Upper lobe of right lung (tissue), 1 donor: ENCODE measurements around the gene PLEKHH2. TPM values are rescaled to one million over a fixed set of nuclear protein-coding genes. Genes with fewer than 3 reads are reported as not detected.

Experiments used
- ATAC-seq: fragments of 200-7000 bp; cut with Tn5 transposase; one replicate; pipeline ENCODE4 v1.9.1; 2020; ENCODE audit warnings: mild to moderate bottlenecking, moderate library complexity
- DNase-seq: peaks from one replicate; pipeline ENCODE4 v3.0.0-alpha.2; 2020
- H3K27ac ChIP-seq: fragments of 200-600 bp; one replicate; pipeline ENCODE4 v1.8.0; 2022
- H3K27me3 ChIP-seq: fragments of 200-600 bp; one replicate; pipeline ENCODE4 v1.8.0; 2022; ENCODE audit warnings: mild to moderate bottlenecking
- H3K36me3 ChIP-seq: fragments of 200-600 bp; one replicate; pipeline ENCODE4 v1.8.0; 2022
- H3K4me1 ChIP-seq: fragments of 200-600 bp; one replicate; pipeline ENCODE4 v1.8.0; 2022
- H3K4me3 ChIP-seq: fragments of 200-600 bp; one replicate; pipeline ENCODE4 v1.8.0; 2022; ENCODE audit warnings: mild to moderate bottlenecking
- H3K9me3 ChIP-seq: fragments of 200-600 bp; one replicate; pipeline ENCODE4 v1.8.0; 2022
- CTCF ChIP-seq: fragments of 200-600 bp; IDR thresholded peaks from one replicate; pipeline ENCODE4 v1.8.0; 2022; ENCODE audit warnings: antibody characterized with exemption
- intact Hi-C: fragments of 100-400 bp; cut with DNase I; formaldehyde crosslinking; loops from one replicate; pipeline ENCODE4 v1.11.0; 2022
- total RNA-seq: library from RNA; stranded (reverse); fragmentation: NEBNext Ultra II Directional; extraction: Animal tissue kit (Norgen Biotek cat#: 25700); gene quantifications from one replicate; pipeline ENCODE4 v1.2.1, GENCODE V29; 2021
- donor health status: DM: no; HTN: yes; CAD: no; lungs with severe emphysema.

Gene PLEKHH2
- total RNA-seq, 1 donor from 2014 or later = 53.8 TPM

- DNase-seq = no peak
- H3K4me3 ChIP-seq = no peak overlapping the region
- H3K4me1 ChIP-seq = no peaks in the 10 kb centered on the region
- H3K36me3 ChIP-seq = peaks cover 23% of the 10 kb centered on the region
- H3K9me3 ChIP-seq = no peaks in the 10 kb centered on the region
- intact Hi-C loops = no loop called here
- H3K27ac ChIP-seq = no peak overlapping the region
- no peaks in the 10 kb centered on the region for H3K27me3 ChIP-seq
- TF ChIP-seq CTCF = no peak
- no peak for ATAC-seq
Observed at GRCh38 chr2:43790147-43790546, 153.1 kb downstream of the PLEKHH2 start.

GRCh38 chr2:43791035-43791765 is 154.1 kb downstream of the PLEKHH2 start:
- DNase-seq (no peak), ATAC-seq (no peak)
- Histone ChIP-seq H3K4me1 (no peaks in the 10 kb centered on the region), H3K36me3 (peaks cover 29% of the 10 kb centered on the region), H3K4me3 (no peak overlapping the region), H3K9me3 (no peaks in the 10 kb centered on the region), H3K27me3 (no peaks in the 10 kb centered on the region), H3K27ac (peak overlapping the region; percentile 53)
- no peak for TF ChIP-seq CTCF
- intact Hi-C loops = no loop called here

GRCh38 chr2:43792653-43793052 is 155.6 kb downstream of the PLEKHH2 start:
- intact Hi-C loops = no loop called here
- Histone ChIP-seq H3K27me3 (no peaks in the 10 kb centered on the region), H3K27ac (no peak overlapping the region), H3K9me3 (no peaks in the 10 kb centered on the region), H3K4me3 (no peak overlapping the region), H3K4me1 (no peaks in the 10 kb centered on the region), H3K36me3 (peaks cover 33% of the 10 kb centered on the region)
- no peak for TF ChIP-seq CTCF
- DNase-seq (no peak), ATAC-seq (no peak)

GRCh38 chr2:43794956-43795355 is 157.9 kb downstream of the PLEKHH2 start:
- intact Hi-C loops = no loop called here
- Histone ChIP-seq H3K4me1 (no peaks in the 10 kb centered on the region), H3K36me3 (peaks cover 25% of the 10 kb centered on the region), H3K4me3 (no peak overlapping the region), H3K27ac (no peak overlapping the region), H3K27me3 (no peaks in the 10 kb centered on the region), H3K9me3 (no peaks in the 10 kb centered on the region)
- ATAC-seq = no peak
- no peak for TF ChIP-seq CTCF
- DNase-seq = no peak

GRCh38 chr2:43796206-43796605 is 159.1 kb downstream of the PLEKHH2 start:
- Histone ChIP-seq H3K36me3 (peaks cover 20% of the 10 kb centered on the region), H3K4me3 (no peak overlapping the region), H3K27me3 (no peaks in the 10 kb centered on the region), H3K27ac (no peak overlapping the region), H3K9me3 (no peaks in the 10 kb centered on the region), H3K4me1 (no peaks in the 10 kb centered on the region)
- ATAC-seq (no peak), DNase-seq (no peak)
- intact Hi-C loops = no loop called here
- no peak for TF ChIP-seq CTCF

- TF ChIP-seq CTCF = no peak
- DNase-seq = no peak
- intact Hi-C loops = no loop called here
- ATAC-seq = no peak
- Histone ChIP-seq H3K4me3 (no peak overlapping the region), H3K27me3 (no peaks in the 10 kb centered on the region), H3K9me3 (no peaks in the 10 kb centered on the region), H3K36me3 (peaks cover 20% of the 10 kb centered on the region), H3K4me1 (no peaks in the 10 kb centered on the region), H3K27ac (no peak overlapping the region)
Observed at GRCh38 chr2:43798300-43798699, 161.2 kb downstream of the PLEKHH2 start.
